ENCODE results near the gene CMIP.

CMIP gene

GRCh38 chr16:81484908-81485624 lies 40.5 kb downstream of the CMIP start:
- Histone ChIP-seq H3K27me3 (ENCODE audit: insufficient read depth, insufficient read length) (no peaks in the 10 kb centered on the region), H3K36me3 (ENCODE audit: insufficient read depth, insufficient read length, low read length) (peaks cover 41% of the 10 kb centered on the region), H3K4me1 (ENCODE audit: insufficient read depth, insufficient read length) (peaks cover 15% of the 10 kb centered on the region), H3K9ac (ENCODE audit: insufficient read length, low read depth) (no peak overlapping the region), H3K9me3 (ENCODE audit: insufficient read depth, low read length) (no peaks in the 10 kb centered on the region), H3K4me3 (ENCODE audit: insufficient read length, low read depth) (no peak overlapping the region)
- TF ChIP-seq YY1 (IDR thresholded peaks at IDR 0.05; ENCODE audit: insufficient read depth, insufficient read length), result no peak
- no peak for TF ChIP-seq ZNF274 (IDR thresholded peaks at IDR 0.05; ENCODE audit: low read depth, low read length)
- TF ChIP-seq SUZ12 (IDR thresholded peaks at IDR 0.05; ENCODE audit: extremely low read depth, insufficient read depth, insufficient read length), result no peak
- no peak for DNase-seq (ENCODE audit: low read depth, low spot score)

- Histone ChIP-seq H3K36me3 (ENCODE audit: insufficient read depth, insufficient read length, low read length) (peaks cover 41% of the 10 kb centered on the region), H3K27me3 (ENCODE audit: insufficient read depth, insufficient read length) (no peaks in the 10 kb centered on the region), H3K9ac (ENCODE audit: insufficient read length, low read depth) (no peak overlapping the region), H3K4me3 (ENCODE audit: insufficient read length, low read depth) (no peak overlapping the region), H3K4me1 (ENCODE audit: insufficient read depth, insufficient read length) (peaks cover 12% of the 10 kb centered on the region), H3K9me3 (ENCODE audit: insufficient read depth, low read length) (no peaks in the 10 kb centered on the region)
- no peak for DNase-seq (ENCODE audit: low read depth, low spot score)
- TF ChIP-seq ZNF274 (IDR thresholded peaks at IDR 0.05; ENCODE audit: low read depth, low read length) (no peak), SUZ12 (IDR thresholded peaks at IDR 0.05; ENCODE audit: extremely low read depth, insufficient read depth, insufficient read length) (no peak), YY1 (IDR thresholded peaks at IDR 0.05; ENCODE audit: insufficient read depth, insufficient read length) (no peak)
Measured at GRCh38 chr16:81485824-81486539, 41.4 kb downstream of the CMIP start.

GRCh38 chr16:81486540-81487061 lies 42.0 kb downstream of the CMIP start:
- DNase-seq (ENCODE audit: low read depth, low spot score), result no peak
- peaks cover 44% of the 10 kb centered on the region for H3K36me3 ChIP-seq (ENCODE audit: insufficient read depth, insufficient read length, low read length)
- no peak overlapping the region for H3K4me3 ChIP-seq (ENCODE audit: insufficient read length, low read depth)
- no peaks in the 10 kb centered on the region for H3K9me3 ChIP-seq (ENCODE audit: insufficient read depth, low read length)
- no peak for TF ChIP-seq SUZ12 (IDR thresholded peaks at IDR 0.05; ENCODE audit: extremely low read depth, insufficient read depth, insufficient read length)
- no peak for TF ChIP-seq ZNF274 (IDR thresholded peaks at IDR 0.05; ENCODE audit: low read depth, low read length)
- TF ChIP-seq YY1 (IDR thresholded peaks at IDR 0.05; ENCODE audit: insufficient read depth, insufficient read length), result no peak
- no peak overlapping the region for H3K9ac ChIP-seq (ENCODE audit: insufficient read length, low read depth)
- H3K4me1 ChIP-seq (ENCODE audit: insufficient read depth, insufficient read length), result peaks cover 6% of the 10 kb centered on the region
- no peaks in the 10 kb centered on the region for H3K27me3 ChIP-seq (ENCODE audit: insufficient read depth, insufficient read length)

DNA sequence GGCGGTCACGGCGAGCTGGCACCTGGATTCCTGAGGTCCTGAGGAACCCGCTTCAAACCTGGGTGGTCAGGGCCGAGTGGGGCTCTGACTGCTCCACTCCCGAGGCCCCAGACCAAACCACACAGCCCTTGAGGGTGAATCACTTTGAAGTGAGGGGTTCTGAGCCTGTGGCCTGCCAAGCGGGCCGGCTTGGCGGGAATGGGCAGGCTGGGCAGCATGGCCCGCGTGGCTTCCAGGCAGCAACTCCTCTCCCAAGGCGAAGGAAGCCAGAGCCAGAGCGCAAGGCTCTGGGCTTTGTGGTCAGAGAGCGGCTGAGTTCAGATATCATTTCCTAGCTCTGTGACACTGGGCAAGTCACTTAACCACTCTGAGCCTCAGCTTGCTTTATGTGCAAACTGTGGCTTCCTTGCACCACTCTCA lies 42.7 kb downstream of the CMIP start:
- H3K4me3 ChIP-seq (ENCODE audit: insufficient read length, low read depth), result no peak overlapping the region
- DNase-seq (ENCODE audit: low read depth, low spot score), result no peak
- H3K9me3 ChIP-seq (ENCODE audit: insufficient read depth, low read length), result no peaks in the 10 kb centered on the region
- H3K27me3 ChIP-seq (ENCODE audit: insufficient read depth, insufficient read length), result no peaks in the 10 kb centered on the region
- H3K4me1 ChIP-seq (ENCODE audit: insufficient read depth, insufficient read length), result peaks cover 8% of the 10 kb centered on the region
- H3K9ac ChIP-seq (ENCODE audit: insufficient read length, low read depth), result no peak overlapping the region
- H3K36me3 ChIP-seq (ENCODE audit: insufficient read depth, insufficient read length, low read length), result peaks cover 41% of the 10 kb centered on the region
- no peak for TF ChIP-seq SUZ12 (IDR thresholded peaks at IDR 0.05; ENCODE audit: extremely low read depth, insufficient read depth, insufficient read length)
- TF ChIP-seq YY1 (IDR thresholded peaks at IDR 0.05; ENCODE audit: insufficient read depth, insufficient read length), result no peak
- TF ChIP-seq ZNF274 (IDR thresholded peaks at IDR 0.05; ENCODE audit: low read depth, low read length), result no peak

- no peak overlapping the region for H3K4me3 ChIP-seq (ENCODE audit: insufficient read length, low read depth)
- H3K9ac ChIP-seq (ENCODE audit: insufficient read length, low read depth), result no peak overlapping the region
- H3K27me3 ChIP-seq (ENCODE audit: insufficient read depth, insufficient read length), result no peaks in the 10 kb centered on the region
- H3K4me1 ChIP-seq (ENCODE audit: insufficient read depth, insufficient read length), result peaks cover 16% of the 10 kb centered on the region
- H3K9me3 ChIP-seq (ENCODE audit: insufficient read depth, low read length), result no peaks in the 10 kb centered on the region
- TF ChIP-seq SUZ12 (IDR thresholded peaks at IDR 0.05; ENCODE audit: extremely low read depth, insufficient read depth, insufficient read length) (no peak), ZNF274 (IDR thresholded peaks at IDR 0.05; ENCODE audit: low read depth, low read length) (no peak), YY1 (IDR thresholded peaks at IDR 0.05; ENCODE audit: insufficient read depth, insufficient read length) (no peak)
- H3K36me3 ChIP-seq (ENCODE audit: insufficient read depth, insufficient read length, low read length), result peaks cover 31% of the 10 kb centered on the region
- DNase-seq (ENCODE audit: low read depth, low spot score), result no peak
Measured at GRCh38 chr16:81488687-81489411, 44.2 kb downstream of the CMIP start.

DNA sequence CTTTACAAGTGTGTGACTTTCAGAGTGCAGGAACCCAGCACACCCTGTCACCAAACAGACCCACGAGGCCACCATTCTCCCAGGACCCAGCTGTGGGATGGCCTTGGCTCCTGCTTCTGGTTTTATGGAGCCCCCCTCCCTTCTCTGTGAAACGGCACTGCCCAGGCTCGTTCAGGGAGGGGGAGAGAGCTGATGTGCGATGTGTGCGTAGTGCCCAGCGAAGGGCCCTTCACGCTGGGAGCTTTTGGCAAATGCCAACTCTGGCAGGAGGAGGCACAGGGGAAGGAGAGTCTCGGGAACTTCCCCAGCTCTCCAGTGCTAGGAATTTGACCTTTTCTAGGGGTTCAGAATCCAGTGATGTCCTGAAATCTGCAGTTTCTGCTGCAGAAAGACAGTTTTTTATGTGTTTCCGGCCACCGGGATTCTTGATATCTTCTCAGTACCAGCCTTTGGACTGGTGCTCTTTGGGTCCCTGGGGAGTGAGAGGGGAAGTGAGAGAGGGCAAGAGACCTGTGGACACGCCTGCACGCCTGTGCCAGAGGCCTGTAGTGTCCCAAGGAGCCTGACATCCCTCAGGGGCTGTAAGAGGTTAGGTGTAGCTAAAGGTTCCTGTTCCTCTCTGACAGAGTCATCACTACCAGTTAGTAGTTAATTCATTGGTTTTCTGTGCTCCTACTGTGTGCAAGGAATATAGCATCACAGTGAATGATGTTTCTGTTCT lies 45.1 kb downstream of the CMIP start:
- H3K36me3 ChIP-seq (ENCODE audit: insufficient read depth, insufficient read length, low read length), result peaks cover 39% of the 10 kb centered on the region
- no peaks in the 10 kb centered on the region for H3K9me3 ChIP-seq (ENCODE audit: insufficient read depth, low read length)
- no peak for DNase-seq (ENCODE audit: low read depth, low spot score)
- H3K27me3 ChIP-seq (ENCODE audit: insufficient read depth, insufficient read length), result no peaks in the 10 kb centered on the region
- peaks cover 16% of the 10 kb centered on the region for H3K4me1 ChIP-seq (ENCODE audit: insufficient read depth, insufficient read length)
- no peak overlapping the region for H3K4me3 ChIP-seq (ENCODE audit: insufficient read length, low read depth)
- no peak overlapping the region for H3K9ac ChIP-seq (ENCODE audit: insufficient read length, low read depth)
- TF ChIP-seq YY1 (IDR thresholded peaks at IDR 0.05; ENCODE audit: insufficient read depth, insufficient read length), result no peak

Measured in NT2/D1 (cell line).